Stimulated activated CD4-positive, alpha-beta T cell treated with anti-CD3 and anti-CD28 coated beads, Interleukin-1b, Interleukin-23, amount 100 ng/mL, for 48 hours (primary cell): ENCODE results near the gene TRPC4.

Experiments used
- DNase-seq: peaks from one replicate; pipeline ENCODE4 v3.0.0-alpha.2; 2020

Gene TRPC4

DNA sequence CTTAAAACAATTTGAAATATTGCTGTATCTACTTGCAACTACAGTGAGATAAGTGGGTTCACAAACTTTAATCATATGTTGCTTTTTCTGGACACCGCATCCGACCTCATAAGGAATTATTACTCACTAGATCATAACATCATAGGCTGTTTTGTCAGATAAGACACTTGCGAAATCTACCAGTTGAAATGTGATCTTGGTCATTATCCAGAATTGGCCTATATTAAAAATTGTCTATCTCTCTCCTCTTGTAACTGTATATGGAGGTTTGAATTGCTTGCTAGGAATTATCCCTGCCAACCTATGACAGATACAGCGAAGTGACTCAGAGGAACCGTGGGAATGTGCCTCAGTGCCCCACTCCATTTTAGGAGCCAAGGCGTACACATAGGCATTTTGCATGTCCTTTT lies 154.0 kb downstream of the TRPC4 start:
- DNase-seq, result no peak

DNA sequence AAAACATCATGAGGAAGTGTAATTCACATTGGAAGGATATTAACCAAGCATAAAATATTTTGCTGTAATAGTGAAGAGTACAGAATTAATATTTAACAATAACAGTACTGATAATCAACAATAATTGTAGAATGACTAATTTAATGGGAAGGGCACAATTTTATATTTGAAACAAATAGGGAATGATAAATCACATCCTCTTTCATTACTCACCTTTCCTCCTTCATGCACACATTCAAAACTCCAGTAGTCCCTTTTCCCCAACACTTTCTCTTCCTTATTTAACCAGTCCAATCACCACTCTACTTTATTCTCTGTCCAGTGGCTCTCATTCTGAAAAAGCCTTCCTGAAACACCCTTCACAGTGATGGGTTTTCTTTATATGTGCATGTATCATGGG lies 160.3 kb downstream of the TRPC4 start:
- no peak for DNase-seq

DNA sequence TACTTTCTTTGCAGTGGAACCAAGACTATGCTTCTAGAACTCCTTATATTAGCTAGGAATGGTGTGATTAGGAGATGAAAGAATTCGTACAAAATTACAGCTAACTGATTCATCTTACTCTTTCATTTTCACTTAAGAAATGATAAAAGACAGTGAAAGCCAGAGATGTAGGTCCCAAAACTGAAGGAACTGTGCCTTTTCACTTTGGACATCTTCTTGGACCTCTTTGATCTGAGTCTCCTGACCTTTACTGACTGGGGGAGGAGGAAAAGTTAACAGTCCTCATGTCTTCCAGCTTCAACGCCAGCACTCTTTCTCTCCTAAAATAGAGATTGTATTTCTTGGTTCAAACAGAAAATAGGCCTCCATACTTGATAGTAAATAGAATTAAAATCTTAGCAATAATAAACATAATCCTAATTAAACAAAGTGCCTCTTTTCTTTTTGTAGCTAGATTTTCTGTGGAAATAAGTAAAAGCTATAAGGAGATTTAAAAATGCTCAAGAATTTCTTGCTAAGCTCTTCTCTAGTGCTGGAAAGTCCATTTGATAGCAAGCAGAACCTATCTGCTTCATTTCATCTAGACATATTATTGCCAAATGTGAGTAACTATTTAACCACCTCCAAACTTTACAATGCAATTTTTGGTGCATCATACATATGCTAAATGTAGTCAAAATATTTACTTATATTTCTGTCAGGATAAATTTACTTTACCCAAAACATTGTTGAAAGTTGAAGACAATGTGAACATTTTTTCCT lies 161.7 kb downstream of the TRPC4 start:
- DNase-seq, result no peak

DNA sequence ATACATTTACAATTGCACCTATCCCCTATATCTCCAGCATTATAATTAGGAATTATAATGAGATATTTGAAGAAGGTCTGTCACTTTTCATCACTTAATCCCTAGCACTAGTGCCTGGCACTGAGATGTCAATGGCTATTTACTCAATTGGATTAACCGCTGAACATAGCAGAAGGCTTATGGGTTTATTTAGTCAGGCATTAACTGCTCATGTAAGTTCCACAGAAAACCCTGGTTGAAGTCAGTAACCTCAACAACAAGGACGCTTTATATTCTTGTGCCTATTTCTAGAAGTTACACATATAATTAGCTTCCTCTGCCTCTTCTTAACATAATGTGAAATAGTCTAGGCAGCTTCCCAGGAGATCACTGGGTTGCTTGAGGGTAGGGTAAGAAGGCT lies 163.5 kb downstream of the TRPC4 start:
- no peak for DNase-seq

DNA sequence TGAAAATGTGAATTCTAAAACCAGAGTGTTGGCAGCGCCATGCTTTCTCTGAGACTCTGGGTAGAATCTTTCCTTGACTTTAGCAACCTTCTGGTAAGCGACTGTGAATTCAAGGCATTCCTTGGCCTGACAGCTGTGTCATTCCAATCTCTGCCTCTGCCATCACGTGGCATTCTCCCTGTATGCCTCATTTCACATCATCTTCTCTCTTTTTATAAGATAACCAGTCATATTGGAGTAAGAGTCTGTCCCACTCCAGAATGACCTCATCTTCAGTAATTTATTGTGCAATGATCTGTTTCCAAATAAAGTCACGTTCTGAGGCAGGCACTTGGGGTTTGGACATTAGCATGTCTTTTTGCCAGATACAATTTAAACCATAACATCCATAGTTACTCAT lies 167.6 kb downstream of the TRPC4 start:
- DNase-seq, result no peak

DNA sequence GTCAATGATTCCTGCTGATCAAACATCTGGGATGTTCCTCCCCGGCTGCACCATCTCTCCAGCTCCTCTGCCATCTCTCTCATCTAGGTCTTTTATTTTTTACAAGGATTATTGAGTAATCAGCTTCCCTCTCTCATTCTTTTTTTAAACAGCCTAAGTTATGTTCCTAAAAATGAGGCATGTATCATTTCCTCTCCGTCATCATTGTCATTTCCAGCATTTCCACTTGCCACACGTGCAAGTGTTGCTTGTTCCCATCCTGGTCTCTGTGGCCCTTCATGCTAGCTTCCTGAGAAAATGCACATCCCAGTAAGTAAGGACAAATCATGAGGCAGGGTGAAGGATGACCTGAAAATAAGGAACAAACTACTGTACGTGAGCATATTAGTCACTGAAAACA lies 168.3 kb downstream of the TRPC4 start:
- DNase-seq, result no peak

DNA sequence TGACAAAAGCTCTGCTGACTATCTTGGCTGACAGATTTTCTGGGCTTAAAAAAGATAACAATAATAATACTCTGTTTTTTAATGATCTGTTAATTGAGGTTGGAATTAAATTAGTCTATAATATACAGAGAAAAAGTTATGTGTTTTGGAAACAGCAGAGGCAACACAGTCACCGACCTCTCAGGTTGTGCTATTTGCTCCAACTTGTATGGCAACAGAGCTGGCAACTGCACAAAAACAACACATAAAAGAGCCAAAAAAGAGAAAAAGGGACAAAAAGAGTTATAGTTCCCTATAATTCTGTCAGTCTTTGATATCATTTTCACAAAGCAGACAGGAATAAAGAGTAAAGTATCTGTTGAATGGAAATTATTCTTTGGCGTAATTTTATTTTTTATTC lies 168.7 kb downstream of the TRPC4 start:
- no peak for DNase-seq

DNA sequence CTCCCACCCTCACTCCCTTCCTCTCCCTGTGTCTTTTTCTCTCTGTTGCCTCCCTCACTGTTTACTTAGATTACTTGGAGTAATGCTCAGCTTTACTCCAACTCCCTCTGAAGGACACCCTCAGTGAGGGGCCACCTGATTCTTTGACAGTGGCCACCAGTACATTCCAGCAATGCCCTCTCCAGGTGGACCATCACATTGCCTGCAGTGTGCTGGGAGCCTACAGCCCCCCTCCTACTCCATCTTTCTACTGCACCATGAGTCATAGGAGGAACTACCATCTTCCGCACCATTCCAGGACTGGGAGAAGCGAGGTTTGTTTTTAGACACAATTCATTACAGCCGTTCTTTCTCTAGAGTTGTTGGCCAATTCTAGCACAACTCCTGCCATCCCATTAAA lies 174.4 kb downstream of the TRPC4 start:
- no peak for DNase-seq

DNA sequence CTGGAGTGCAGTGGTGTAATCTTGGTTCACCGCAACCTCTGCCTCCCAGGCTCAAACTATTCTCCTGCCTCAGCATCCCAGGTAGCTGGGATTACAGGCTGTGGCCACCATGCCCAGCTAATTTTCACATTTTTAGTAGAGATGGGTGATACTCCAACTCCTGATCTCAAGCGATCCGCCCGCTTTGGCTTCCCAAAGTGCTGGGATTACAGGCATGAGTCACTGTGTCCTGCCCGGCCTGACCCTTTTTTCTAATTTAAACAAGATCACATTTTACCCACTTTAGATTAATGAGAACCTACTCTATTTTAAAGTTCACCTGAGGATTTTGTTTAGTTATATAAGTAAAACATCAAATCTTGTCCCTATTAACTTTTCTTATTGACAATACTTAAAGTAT lies 179.2 kb downstream of the TRPC4 start:
- DNase-seq, result no peak

DNA sequence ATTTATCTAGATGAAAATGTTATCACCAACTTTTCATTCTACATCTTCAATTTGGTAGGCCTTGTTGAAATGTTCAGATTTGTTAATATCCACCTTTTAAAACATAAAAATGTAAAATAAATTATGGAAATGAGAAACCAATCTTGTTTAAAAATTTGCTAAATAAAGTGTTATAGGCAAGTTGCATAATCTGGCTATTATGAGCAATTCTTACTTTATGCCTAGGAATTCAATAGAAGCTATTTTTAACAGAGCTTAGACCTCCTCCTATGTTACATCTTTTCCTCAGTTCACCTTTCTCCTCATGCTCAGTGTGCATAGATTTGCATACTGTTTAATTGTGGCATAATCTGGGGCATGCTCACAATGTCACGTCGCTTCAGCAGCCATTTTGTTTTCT lies 183.1 kb downstream of the TRPC4 start:
- DNase-seq, result no peak

DNA sequence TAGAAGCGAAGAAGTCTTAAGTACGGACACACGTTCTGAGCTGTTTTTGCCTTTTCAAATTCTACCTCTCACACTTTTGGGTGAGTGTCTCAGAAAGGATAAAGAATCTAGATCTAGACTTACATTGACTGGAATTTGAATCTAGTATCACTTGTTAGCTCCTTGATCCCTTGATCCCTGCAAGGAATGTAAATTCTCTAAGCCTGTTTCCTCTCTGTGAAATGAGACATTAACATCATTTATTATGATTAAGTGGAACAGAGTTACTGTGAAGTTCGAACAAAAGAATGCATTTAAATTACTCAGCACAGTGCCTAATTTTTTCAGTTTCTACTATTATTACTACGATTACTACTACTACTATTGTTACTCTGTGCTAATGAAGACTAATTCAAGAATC lies 184.4 kb downstream of the TRPC4 start:
- no peak for DNase-seq

DNA sequence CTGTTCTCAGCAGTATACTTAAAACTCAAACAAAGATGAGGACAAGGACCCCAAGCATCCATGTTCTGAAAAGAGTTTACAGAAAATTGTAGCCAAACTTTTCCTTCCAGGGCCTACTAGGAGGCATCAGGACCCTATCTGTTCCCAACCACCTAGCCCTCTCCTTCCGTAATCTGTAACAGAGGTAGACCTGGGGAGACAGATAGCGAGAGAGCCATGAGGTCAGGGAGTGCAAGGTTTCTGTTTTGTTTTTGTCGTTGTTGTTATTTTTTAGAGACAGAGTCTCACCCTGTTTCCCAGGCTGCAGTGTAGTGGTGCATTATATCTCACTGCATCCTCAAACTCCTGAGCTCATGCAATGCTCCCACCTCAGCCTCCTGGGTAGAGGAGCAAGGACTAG lies 187.1 kb downstream of the TRPC4 start:
- DNase-seq, result no peak

DNA sequence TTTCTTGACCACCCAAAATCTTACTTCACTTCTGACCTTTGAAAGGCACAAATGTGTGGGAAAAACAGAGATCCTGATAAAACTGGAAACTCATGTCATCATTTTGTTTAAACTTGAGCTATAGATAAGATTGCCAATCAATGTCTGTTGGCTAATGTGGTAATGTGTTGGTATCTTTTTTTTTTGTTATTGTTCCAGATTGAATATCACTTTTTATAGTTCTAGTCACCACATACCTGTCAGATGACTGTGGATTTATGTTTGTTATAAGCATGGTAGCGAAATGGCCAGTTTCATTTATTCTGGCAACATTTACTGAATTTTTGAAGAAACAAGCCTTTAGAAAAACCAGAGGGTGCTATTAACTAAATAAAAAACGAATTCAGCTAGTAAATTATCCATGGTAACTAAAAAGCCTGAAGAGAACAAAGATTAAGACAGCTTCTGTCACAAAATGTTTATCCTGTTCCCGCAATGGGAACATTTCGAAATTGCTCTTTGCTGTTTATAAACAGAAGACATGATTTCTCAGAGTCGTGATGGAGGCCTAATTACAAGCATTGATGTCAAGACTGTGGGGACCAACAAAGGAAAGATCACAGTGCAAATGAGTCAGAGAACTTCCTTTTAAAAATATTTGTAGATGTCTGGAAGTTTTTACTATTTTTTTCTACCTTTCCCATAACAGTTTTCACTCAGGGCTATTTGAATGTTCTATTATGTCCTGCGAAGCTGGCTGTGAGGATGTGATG lies 188.1 kb downstream of the TRPC4 start:
- DNase-seq, result no peak

DNA sequence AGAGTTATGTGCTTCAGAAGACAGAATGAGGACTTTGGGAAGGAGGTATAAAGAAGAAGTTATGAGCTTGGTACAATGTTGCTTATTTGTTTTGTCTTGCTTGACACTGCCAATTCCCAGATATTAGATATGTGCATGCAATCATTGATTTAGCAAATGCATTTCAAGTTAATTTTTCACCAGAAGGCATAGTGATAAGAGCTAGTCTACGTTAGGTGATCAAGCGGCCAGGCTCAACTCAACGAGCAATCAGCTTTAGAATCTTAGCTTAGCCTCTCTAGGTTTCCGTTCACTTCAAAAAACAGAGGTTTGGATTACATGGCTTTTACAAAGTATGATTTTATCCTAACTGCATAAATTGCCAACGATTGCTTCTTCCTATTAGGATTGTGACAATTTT lies 189.4 kb downstream of the TRPC4 start:
- DNase-seq, result no peak

DNA sequence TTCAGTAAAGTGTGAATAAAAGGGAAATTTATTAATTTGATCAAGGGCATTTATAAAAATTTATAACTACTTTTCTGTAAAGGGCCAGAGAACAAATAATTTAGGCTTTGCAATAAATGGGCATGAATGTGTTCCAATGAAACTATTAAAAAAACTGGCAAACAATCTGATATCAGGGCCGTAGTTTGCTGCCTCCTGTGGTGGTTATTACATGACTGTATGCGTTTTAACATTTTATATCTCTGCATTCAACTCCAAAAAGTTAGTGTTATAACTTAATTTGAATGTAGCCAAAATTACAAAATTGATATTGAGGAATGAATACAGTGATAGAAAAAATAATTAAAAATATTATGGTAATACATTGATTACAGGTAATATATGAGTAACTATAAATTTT lies 190.5 kb downstream of the TRPC4 start:
- DNase-seq, result no peak

DNA sequence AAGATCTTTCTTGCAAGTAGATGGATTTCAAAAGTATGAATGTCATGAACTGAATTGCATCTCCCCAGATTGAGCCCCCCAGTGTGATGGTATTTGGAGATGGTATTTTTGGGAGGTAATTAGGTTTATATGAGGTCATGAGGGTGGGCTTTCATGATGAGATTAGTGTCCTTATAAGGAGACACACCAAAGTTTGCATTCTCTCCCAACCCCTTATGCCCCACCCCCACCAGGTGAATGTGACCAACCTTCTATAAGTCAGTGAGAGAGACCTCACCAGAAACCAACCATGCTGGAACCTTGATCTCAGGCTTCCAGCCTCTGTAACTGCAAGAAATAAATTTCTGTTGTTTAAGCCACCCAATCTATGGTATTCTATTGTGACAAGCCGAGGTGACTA lies 199.7 kb downstream of the TRPC4 start:
- DNase-seq, result no peak

DNA sequence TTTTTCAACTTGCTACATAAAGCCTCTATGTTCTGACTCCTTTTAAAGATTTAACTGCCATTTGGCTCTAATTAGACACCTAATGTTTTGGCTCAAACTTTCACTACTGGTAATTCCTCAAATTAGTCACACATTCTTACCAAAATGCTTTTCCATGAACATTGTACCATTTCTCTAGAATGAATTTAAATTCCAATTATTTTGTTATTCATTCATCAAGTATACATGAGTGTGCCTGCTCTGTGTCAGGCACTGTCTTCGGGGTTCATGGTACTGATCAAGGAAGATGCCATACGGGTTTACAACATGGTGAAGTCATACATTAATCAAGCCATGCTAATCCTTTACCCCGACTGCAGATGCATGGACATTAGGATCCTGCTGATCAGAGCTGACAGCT lies 201.9 kb downstream of the TRPC4 start:
- no peak for DNase-seq

DNA sequence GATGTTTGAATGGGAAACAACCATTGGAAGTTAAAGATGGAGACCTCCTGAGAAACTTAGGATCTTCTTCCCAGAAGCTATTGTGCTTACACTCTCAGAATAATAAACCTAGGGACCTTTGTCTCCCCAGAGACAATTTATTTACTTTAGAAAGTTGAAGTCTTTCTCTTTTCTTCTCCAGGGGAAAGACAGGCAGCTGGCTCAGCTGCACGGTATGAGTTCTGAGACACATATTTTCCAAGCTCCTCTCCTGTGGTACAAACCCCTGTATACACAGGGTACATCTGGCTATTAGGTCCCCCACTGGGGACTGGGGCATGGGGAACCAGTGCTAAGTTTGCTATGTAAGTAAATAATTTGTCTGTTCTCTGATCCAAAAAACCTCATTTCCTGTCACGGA lies 203.5 kb downstream of the TRPC4 start:
- no peak for DNase-seq

DNA sequence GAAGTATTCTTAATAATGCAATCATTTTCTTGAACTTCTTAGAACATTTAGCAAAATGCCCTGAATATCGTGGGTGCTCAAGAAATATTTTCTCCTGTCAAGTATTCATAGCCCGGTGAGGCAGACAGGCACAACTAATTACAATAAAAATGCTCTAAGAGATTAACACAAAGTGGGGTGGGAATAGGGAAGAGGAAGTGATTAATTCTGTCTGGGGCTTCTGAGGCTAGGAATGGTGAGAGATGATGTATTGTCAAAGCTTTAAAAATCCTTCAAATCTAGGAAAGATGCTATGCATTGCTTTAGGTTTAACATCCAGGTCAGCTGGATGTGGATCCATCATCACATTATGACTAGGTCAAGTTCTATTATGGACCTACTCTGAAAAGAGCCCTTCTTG lies 204.2 kb downstream of the TRPC4 start:
- DNase-seq, result no peak

DNA sequence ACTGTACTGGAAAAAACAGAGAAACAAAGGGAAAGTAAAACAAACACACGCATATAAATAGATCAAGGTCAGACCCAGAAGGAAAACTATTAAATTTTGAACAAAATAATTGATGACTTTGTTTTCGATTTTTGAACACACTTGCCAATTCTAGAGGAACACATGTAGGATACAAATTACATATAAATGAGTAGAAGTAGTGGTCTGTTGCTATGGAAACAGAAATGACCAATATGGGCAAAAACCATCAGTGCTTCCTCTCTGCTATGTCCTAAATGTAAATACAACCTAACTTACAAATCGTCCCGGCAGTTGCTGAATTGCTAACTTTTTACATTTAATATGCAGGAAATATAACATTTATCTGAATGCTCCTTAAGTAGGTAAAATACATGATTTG lies 205.8 kb downstream of the TRPC4 start:
- no peak for DNase-seq

DNA sequence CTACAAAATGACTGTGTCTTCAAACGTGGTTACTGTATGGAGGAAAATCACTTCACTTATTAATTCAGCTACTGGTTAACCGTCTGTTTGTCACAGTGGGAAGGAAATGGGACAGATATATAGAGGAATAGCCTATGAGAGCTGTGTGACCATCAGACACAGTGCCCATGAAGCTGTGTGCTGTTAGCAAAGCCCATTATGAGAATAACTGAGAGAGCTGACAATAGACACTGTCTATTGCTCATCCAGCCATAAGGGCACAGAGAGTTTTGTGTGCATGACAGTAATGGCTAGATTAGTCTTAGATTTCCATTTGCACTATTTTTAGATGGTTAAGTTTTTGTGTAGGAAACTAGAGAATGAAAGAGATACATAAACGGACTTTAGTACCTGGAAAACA lies 206.9 kb downstream of the TRPC4 start:
- DNase-seq, result no peak

DNA sequence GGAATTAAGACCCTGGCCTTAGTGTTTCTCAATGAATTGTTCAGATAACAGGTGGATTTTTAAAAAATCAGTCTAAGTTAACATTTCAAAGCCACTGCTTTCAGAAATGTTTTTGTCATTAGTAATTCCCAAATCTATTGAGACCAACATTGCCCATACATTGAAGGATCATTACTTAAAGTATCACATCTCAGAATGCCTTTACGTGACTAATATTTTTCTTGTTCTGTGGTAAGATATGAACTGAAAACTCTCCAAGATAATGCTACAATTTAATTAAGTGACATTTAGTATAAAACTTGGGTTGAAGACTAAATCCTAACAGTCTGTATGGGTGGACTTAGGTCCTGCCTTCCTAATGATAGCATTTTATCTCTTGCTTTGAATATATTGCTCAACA lies 211.6 kb downstream of the TRPC4 start:
- no peak for DNase-seq

DNA sequence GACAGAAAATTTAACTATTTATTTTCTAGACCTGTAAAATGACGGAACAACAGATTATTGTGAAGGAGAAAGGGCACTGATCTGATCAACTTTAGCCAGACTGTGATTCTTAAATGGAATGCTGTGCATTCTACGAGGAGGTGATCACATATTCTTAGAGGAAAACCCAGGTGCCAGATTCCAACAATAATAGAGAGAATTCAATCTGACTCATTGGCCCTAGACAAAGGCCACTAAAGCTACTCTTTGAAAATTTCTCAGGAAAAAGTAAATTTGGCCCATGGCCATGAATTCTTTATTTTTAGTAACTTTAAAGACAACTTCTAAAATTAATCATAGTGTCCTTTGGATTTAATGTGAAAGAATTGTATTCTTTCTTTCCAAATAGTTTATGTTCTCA lies 212.4 kb downstream of the TRPC4 start:
- no peak for DNase-seq

DNA sequence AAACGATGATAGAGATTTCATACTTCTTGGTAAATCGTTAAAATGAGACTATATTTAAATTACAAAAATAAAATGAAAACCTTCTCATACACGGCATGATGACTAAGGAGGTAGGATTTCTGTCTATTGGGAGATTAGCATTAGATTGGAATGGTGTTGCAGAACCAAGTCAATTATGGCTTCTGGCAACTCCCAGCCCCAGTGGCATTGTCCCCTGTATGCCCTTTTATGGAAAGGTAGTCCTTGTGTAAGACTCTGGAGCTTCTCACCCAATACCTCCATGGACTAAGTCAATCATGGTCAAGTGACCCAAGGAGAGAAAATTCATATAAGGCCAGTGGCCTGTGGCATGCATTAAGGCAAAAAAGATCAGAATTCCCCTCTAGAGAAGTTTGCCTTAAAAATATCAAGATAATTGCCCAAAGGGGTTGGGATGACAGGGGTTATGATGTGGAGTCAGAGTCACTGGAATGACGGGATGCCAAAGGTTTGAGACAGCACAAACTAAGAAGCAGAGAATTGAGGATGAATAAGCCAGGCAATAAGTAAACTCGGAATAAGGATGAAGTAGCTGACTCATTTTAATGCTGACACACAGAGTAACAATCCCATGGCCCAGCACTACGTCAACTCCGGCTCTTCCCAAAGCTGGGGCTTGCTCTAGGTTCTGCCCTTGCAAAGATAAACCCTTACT lies 213.2 kb downstream of the TRPC4 start:
- no peak for DNase-seq
